Trophoblast cell (in vitro differentiated cells and primary cell): ENCODE results near the gene ARHGEF16.

ENCODE experiments used
- DNase-seq, 2 donors: peaks; one replicate each; pipeline ENCODE4 v3.0.0-alpha.2; 2016
- H2AFZ ChIP-seq: 2 replicates; pipeline ENCODE4 v1.6.1; 2013; ENCODE audit warnings: low read length, moderate library complexity, mild to moderate bottlenecking; ENCODE audit not compliant: insufficient read depth, poor library complexity
- H2AK5ac ChIP-seq: 2 replicates; pipeline ENCODE4 v1.6.1; 2013; ENCODE audit warnings: mild to moderate bottlenecking, low read length
- H2BK120ac ChIP-seq: 2 replicates; pipeline ENCODE4 v1.6.1; 2013; ENCODE audit warnings: low read length, mild to moderate bottlenecking, moderate library complexity; ENCODE audit not compliant: insufficient read depth, poor library complexity
- H2BK12ac ChIP-seq: 2 replicates; pipeline ENCODE4 v1.6.1; 2013; ENCODE audit warnings: mild to moderate bottlenecking, low read length, moderate library complexity
- H2BK5ac ChIP-seq: 2 replicates; pipeline ENCODE4 v1.6.1; 2013; ENCODE audit warnings: low read length, low read depth, moderate library complexity, mild to moderate bottlenecking; ENCODE audit not compliant: poor library complexity
- H3K14ac ChIP-seq: 2 replicates; pipeline ENCODE4 v1.6.1; 2013; ENCODE audit warnings: mild to moderate bottlenecking, low read length
- H3K18ac ChIP-seq: 2 replicates; pipeline ENCODE4 v1.6.1; 2013; ENCODE audit warnings: mild to moderate bottlenecking, low read length
- H3K23ac ChIP-seq: 2 replicates; pipeline ENCODE4 v1.6.1; 2013; ENCODE audit warnings: low read length
- H3K27ac ChIP-seq: 2 replicates; pipeline ENCODE4 v1.5.1; 2013; ENCODE audit warnings: low read depth, mild to moderate bottlenecking, inconsistent platforms, low read length, moderate library complexity
- H3K27me3 ChIP-seq: 2 replicates; pipeline ENCODE4 v1.6.1; 2013; ENCODE audit warnings: inconsistent platforms, mild to moderate bottlenecking, low read length, moderate library complexity; ENCODE audit not compliant: insufficient read depth
- H3K36me3 ChIP-seq, 2 experiments: 1 replicate in 1 of 2; 2 replicates in 1 of 2; pipeline ENCODE4 v1.6.1; 2013; ENCODE audit warnings: low read length in 2 of 2, mild to moderate bottlenecking in 2 of 2, moderate library complexity in 1 of 2; ENCODE audit not compliant: insufficient read depth in 2 of 2, control insufficient read depth in 1 of 2
- H3K4ac ChIP-seq: 2 replicates; pipeline ENCODE4 v1.6.1; 2013; ENCODE audit warnings: low read depth, mild to moderate bottlenecking, low read length, moderate library complexity
- H3K4me1 ChIP-seq, 2 experiments: 1 replicate in 1 of 2; 2 replicates in 1 of 2; pipeline ENCODE4 v1.6.1; 2013; ENCODE audit warnings: low read length in 2 of 2, mild to moderate bottlenecking in 2 of 2, moderate library complexity in 1 of 2; ENCODE audit not compliant: insufficient read depth in 2 of 2, control insufficient read depth in 1 of 2
- H3K4me2 ChIP-seq: 2 replicates; pipeline ENCODE4 v1.6.1; 2013; ENCODE audit warnings: inconsistent platforms, mild to moderate bottlenecking, low read length, moderate library complexity
- H3K4me3 ChIP-seq: 2 replicates; pipeline ENCODE4 v1.5.1; 2013; ENCODE audit warnings: mild to moderate bottlenecking, low read depth, low read length, inconsistent platforms
- H3K79me1 ChIP-seq: one replicate; pipeline ENCODE4 v1.6.1; 2013; ENCODE audit warnings: low read length
- H3K79me2 ChIP-seq: 2 replicates; pipeline ENCODE4 v1.6.1; 2013; ENCODE audit warnings: low read length, mild to moderate bottlenecking; ENCODE audit not compliant: control insufficient read depth, insufficient read depth, poor library complexity
- H3K9ac ChIP-seq: 2 replicates; pipeline ENCODE4 v1.6.1; 2013; ENCODE audit warnings: mild to moderate bottlenecking, low read length
- H3K9me3 ChIP-seq: 2 replicates; pipeline ENCODE4 v1.6.1; 2013; ENCODE audit warnings: low read depth, mild to moderate bottlenecking, control low read depth, inconsistent platforms, low read length; ENCODE audit not compliant: insufficient read depth
- H4K12ac ChIP-seq: 2 replicates; pipeline ENCODE4 v1.6.1; 2013; ENCODE audit warnings: low read depth, mild to moderate bottlenecking, low read length, moderate library complexity
- H4K8ac ChIP-seq: 2 replicates; pipeline ENCODE4 v1.6.1; 2013; ENCODE audit warnings: low read depth, mild to moderate bottlenecking, low read length, moderate library complexity
- H4K91ac ChIP-seq: one replicate; pipeline ENCODE4 v1.6.1; 2013; ENCODE audit warnings: low read depth, mild to moderate bottlenecking, low read length, moderate library complexity
- WGBS: extraction: QIAGEN DNeasy Blood & Tissue Kit; methylation state at CpG from one replicate; pipeline ENCODE4 v1.1.7; 2013; ENCODE audit warnings: missing lambda C conversion rate; ENCODE audit not compliant: insufficient read length, insufficient coverage; ENCODE audit errors: extremely low coverage; 5-methylcytosine and 5-hydroxymethylcytosine counted together

Gene ARHGEF16

DNA sequence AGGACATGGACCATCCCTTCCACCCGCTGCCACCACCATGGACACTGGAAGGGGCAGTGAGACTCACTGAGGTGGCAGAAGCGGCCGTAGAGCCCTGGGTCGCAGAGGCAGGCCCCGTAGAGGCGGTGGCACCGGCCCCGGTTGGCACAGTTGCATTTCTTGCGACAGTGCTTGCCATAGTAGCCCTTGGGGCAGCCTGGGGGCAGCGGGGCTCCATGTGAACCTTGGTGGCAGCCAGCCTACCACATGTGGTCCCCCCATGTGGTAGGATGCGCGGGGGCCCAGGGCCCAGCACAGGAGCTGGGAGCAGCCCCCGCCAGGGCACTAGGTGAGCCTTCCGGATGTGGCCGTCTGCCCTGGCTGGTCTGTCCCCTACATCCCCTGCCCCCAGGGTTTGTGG, 51.6 kb downstream of the ARHGEF16 start:
- H3K27ac ChIP-seq, result no peak overlapping the region
- no peak overlapping the region for H4K12ac ChIP-seq
- no peaks in the 10 kb centered on the region for H3K79me1 ChIP-seq
- no peak overlapping the region for H2BK120ac ChIP-seq
- no peak overlapping the region for H4K8ac ChIP-seq
- H3K9me3 ChIP-seq, result peaks cover 3% of the 10 kb centered on the region
- no peak overlapping the region for H3K9ac ChIP-seq
- H3K27me3 ChIP-seq, result no peaks in the 10 kb centered on the region
- H3K14ac ChIP-seq, result no peak overlapping the region
- no peaks in the 10 kb centered on the region for H3K4me1 ChIP-seq
- no peak overlapping the region for H2BK5ac ChIP-seq
- no peak overlapping the region for H3K4me3 ChIP-seq
- H3K23ac ChIP-seq, result no peak overlapping the region
- no peak overlapping the region for H3K18ac ChIP-seq
- no peak overlapping the region for H3K4ac ChIP-seq
- no CpG with 5 or more reads among the region's 15 CpGs for WGBS
- H3K79me2 ChIP-seq, result no peaks in the 10 kb centered on the region
- no peak overlapping the region for H2AFZ ChIP-seq
- H2AK5ac ChIP-seq, result no peak overlapping the region
- no peak overlapping the region for H2BK12ac ChIP-seq
- DNase-seq, result no peak
- H3K36me3 ChIP-seq, result no peaks in the 10 kb centered on the region
- H4K91ac ChIP-seq, result no peak overlapping the region
- no peak overlapping the region for H3K4me2 ChIP-seq

DNA sequence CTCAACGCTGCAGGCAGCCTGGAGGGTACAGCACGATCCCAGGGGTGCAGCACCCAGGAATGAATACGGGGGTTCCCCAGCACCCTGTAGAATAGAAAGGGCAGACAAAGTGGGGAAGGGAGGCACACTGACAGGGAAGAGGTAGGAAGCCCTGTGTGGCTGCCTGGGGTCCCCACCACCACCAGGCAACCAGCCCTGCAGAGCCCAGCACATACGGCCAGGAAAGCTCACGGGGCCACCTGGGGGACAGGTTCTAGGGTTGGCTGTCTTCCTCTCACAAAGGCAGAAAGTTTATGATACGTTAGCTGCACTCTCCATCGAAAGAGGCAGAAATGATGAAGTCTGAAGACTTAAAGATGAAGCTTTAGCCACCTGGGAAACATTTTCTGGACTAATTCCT, 52.5 kb downstream of the ARHGEF16 start:
- Histone ChIP-seq H2BK120ac (no peak overlapping the region), H3K4me3 (no peak overlapping the region), H3K27me3 (no peaks in the 10 kb centered on the region), H4K12ac (no peak overlapping the region), H3K9ac (no peak overlapping the region), H3K27ac (no peak overlapping the region), H3K23ac (no peak overlapping the region), H3K4ac (no peak overlapping the region), H3K79me2 (no peaks in the 10 kb centered on the region), H3K14ac (no peak overlapping the region), H3K18ac (no peak overlapping the region), H3K79me1 (no peaks in the 10 kb centered on the region), H2BK12ac (no peak overlapping the region), H4K8ac (no peak overlapping the region), H3K9me3 (peaks cover 3% of the 10 kb centered on the region), H3K4me2 (no peak overlapping the region), H3K4me1 (no peaks in the 10 kb centered on the region), H4K91ac (no peak overlapping the region), H2BK5ac (no peak overlapping the region), H3K36me3 (no peaks in the 10 kb centered on the region), H2AK5ac (no peak overlapping the region), H2AFZ (no peak overlapping the region)
- no peak for DNase-seq
- WGBS, result no CpG with 5 or more reads among the region's 7 CpGs

DNA sequence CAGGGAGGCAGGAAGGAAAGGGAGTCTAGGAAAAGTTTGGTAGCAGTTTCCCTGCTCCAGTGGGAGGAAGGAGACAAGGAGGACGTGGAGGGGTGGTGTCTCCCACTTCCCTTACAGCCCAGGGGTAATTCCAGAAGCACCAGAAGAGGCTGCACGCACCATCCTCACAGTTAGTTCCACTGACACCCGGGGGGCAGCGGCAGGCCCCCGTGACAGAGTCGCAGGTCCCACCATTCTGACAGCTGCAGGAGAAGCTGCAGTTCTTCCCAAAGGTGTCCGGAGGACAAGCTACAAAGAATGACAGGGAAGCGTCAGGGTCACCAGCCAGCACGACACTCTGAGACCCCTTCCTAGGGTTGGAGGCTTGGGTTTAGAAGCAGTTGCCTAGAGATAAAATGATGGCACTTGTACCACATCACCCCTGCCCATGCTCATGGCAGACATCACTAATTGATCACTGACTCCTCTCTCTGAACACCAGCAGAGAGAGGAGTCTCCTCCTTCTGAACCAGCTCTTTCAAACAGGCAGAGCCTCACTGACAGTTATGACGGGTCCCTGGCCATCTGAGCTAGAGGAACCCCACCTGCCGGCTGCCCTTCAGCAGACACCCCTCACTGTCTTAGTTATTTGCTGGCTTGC, 53.3 kb downstream of the ARHGEF16 start:
- Histone ChIP-seq H3K79me1 (no peaks in the 10 kb centered on the region), H2AFZ (no peak overlapping the region), H3K14ac (no peak overlapping the region), H3K4me2 (no peak overlapping the region), H4K8ac (no peak overlapping the region), H4K91ac (no peak overlapping the region), H3K4me1 (no peaks in the 10 kb centered on the region), H3K4ac (no peak overlapping the region), H3K18ac (no peak overlapping the region), H3K9me3 (peaks cover 3% of the 10 kb centered on the region), H3K9ac (no peak overlapping the region), H2BK12ac (no peak overlapping the region), H3K36me3 (peaks cover 0 to 2% of the 10 kb centered on the region in 2 experiments), H2AK5ac (no peak overlapping the region), H2BK5ac (no peak overlapping the region), H4K12ac (no peak overlapping the region), H3K27me3 (no peaks in the 10 kb centered on the region), H3K27ac (no peak overlapping the region), H3K23ac (no peak overlapping the region), H3K4me3 (no peak overlapping the region), H2BK120ac (no peak overlapping the region), H3K79me2 (no peaks in the 10 kb centered on the region)
- no CpG with 5 or more reads among the region's 11 CpGs for WGBS
- no peak for DNase-seq

DNA sequence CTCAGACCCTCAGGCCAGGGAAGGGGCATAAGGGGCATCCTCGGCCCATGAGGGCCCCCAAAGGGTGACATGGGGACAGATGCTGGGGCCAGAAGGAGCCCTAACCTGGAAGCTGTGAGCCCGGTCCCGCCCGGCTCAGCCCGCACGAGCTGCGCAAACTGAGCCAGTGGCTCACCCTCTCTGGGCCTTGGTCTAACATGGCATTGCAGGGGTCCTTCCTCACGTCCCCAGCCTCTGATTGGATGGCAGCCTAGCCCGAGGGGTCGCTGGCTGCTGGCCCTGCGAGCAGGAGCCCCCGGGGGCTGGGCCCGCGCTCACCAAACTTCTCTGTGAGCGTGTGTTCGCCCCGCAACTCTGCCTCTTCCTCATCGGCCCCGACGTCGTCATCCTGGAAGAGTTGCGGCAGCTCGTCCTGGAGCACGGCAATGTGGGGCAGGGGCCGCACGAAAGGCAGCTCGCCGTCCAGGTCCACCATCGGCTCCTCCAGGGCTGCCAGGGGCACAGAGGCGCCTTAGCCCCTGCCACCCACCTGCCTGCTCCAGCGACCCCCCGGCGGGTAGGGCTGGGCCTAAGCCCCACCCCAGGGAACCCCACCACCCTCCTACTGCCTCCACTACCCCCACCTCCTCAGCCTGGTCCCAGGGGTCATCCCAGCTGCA, 54.4 kb downstream of the ARHGEF16 start:
- Histone ChIP-seq H4K91ac (no peak overlapping the region), H3K79me2 (no peaks in the 10 kb centered on the region), H3K18ac (no peak overlapping the region), H3K4me3 (no peak overlapping the region), H2BK5ac (no peak overlapping the region), H2BK12ac (no peak overlapping the region), H3K14ac (no peak overlapping the region), H4K12ac (no peak overlapping the region), H3K4me1 (no peaks in the 10 kb centered on the region), H3K9me3 (peaks cover 3% of the 10 kb centered on the region), H3K27ac (no peak overlapping the region), H3K27me3 (no peaks in the 10 kb centered on the region), H3K4ac (no peak overlapping the region), H2BK120ac (no peak overlapping the region), H3K23ac (no peak overlapping the region), H3K9ac (no peak overlapping the region), H3K36me3 (peaks cover 0 to 4% of the 10 kb centered on the region in 2 experiments), H4K8ac (no peak overlapping the region), H3K79me1 (no peaks in the 10 kb centered on the region), H2AK5ac (no peak overlapping the region), H2AFZ (no peak overlapping the region), H3K4me2 (no peak overlapping the region)
- no peak for DNase-seq
- no CpG with 5 or more reads among the region's 33 CpGs for WGBS
